H1 (cell line): Measurements from ENCODE around the gene EEF1G. TPM values are rescaled to one million over a fixed set of nuclear protein-coding genes. Genes with fewer than 3 reads are reported as not detected.
"Not testable (repeated sequence)": the region's sequence is repeated elsewhere in the genome, so short reads cannot be mapped to it uniquely, and the experiment has no call there.

Experiments
- CTCF ChIA-PET: fragments of 300-600 bp; sonication (Branson Sonifier 250); formaldehyde crosslinking; loops from one replicate; lab custom pipeline; 2021; ENCODE audit not compliant: partially characterized antibody; lab: Charles Lee
- POLR2A ChIA-PET: fragments of 300-600 bp; sonication (Branson Sonifier 250); formaldehyde crosslinking; loops from one replicate; lab custom pipeline; 2021; ENCODE audit warnings: inconsistent platforms; ENCODE audit not compliant: partially characterized antibody; lab: Charles Lee
- DNase-seq, 2 experiments: peaks; one replicate each; pipeline versions ENCODE4 v3.0.0 to v3.0.0-alpha.2; 2010 to 2022; ENCODE audit warnings: low spot score in 2 of 2, low read depth in 1 of 2, mixed read lengths in 1 of 2
- FAIRE-seq: peaks from 2 replicates; lab custom pipeline; 2011; peaks lifted over from hg19 to GRCh38; lab: Jason Lieb, UNC
- H2AFZ ChIP-seq: 2 replicates; pipeline ENCODE4 v1.8.1; 2012; ENCODE audit warnings: low read length, inconsistent platforms
- H2AK5ac ChIP-seq: 2 replicates; pipeline ENCODE4 v1.6.1; 2013; ENCODE audit warnings: low read depth, low read length
- H2BK120ac ChIP-seq: replicated peaks from 2 replicates; pipeline ENCODE3; 2013; ENCODE audit warnings: low read depth, low read length, inconsistent platforms
- H2BK12ac ChIP-seq: 2 replicates; pipeline ENCODE4 v1.6.1; 2013; ENCODE audit warnings: low read depth, low read length
- H2BK15ac ChIP-seq: 2 replicates; pipeline ENCODE4 v1.6.1; 2013; ENCODE audit warnings: low read length
- H2BK20ac ChIP-seq: 2 replicates; pipeline ENCODE4 v1.6.1; 2013; ENCODE audit warnings: low read length
- H2BK5ac ChIP-seq: 2 replicates; pipeline ENCODE4 v1.6.1; 2013; ENCODE audit warnings: low read depth, low read length
- H3K14ac ChIP-seq: 2 replicates; pipeline ENCODE4 v1.6.1; 2013; ENCODE audit warnings: inconsistent platforms; ENCODE audit not compliant: insufficient read length
- H3K18ac ChIP-seq: 2 replicates; pipeline ENCODE4 v1.6.1; 2013; ENCODE audit warnings: low read length; ENCODE audit errors: extremely low read depth
- H3K23ac ChIP-seq: 2 replicates; pipeline ENCODE4 v1.6.1; 2013; ENCODE audit warnings: inconsistent platforms; ENCODE audit not compliant: insufficient read length
- H3K23me2 ChIP-seq: 2 replicates; pipeline ENCODE4 v1.6.1; 2013; ENCODE audit warnings: low read depth, low read length
- H3K27ac ChIP-seq: 2 replicates; pipeline ENCODE4 v1.6.1; 2011; ENCODE audit warnings: low read depth, low read length, inconsistent platforms
- H3K27me3 ChIP-seq, 4 experiments: replicated peaks in 1 of 4; 1 replicate in 1 of 4; 2 replicates in 3 of 4; pipeline versions ENCODE4 v1.6.1 to v1.8.1; 2011 to 2013; ENCODE audit warnings: low read length in 3 of 4, mild to moderate bottlenecking in 3 of 4, inconsistent platforms in 2 of 4, mixed read lengths in 2 of 4, moderate library complexity in 1 of 4; ENCODE audit not compliant: control insufficient read depth in 3 of 4, insufficient read depth in 3 of 4; ENCODE audit errors: extremely low read depth in 1 of 4
- H3K36me3 ChIP-seq, 4 experiments: 2 replicates each; pipeline versions ENCODE4 v1.6.1 to v1.8.1; 2011 to 2013; ENCODE audit warnings: mild to moderate bottlenecking in 4 of 4, low read length in 3 of 4, moderate library complexity in 2 of 4, control low read depth in 1 of 4, inconsistent platforms in 1 of 4; ENCODE audit not compliant: insufficient read depth in 4 of 4, control insufficient read depth in 2 of 4
- H3K4ac ChIP-seq: replicated peaks from 2 replicates; pipeline ENCODE3; 2013; ENCODE audit warnings: low read length, low read depth, mixed read lengths, inconsistent platforms; ENCODE audit not compliant: insufficient read length
- H3K4me1 ChIP-seq, 4 experiments: replicated peaks in 1 of 4; 1 replicate in 1 of 4; 2 replicates in 3 of 4; pipeline versions ENCODE4 v1.6.1 to v1.8.1; 2011 to 2013; ENCODE audit warnings: low read length in 3 of 4, inconsistent platforms in 2 of 4, mixed read lengths in 1 of 4; ENCODE audit not compliant: insufficient read depth in 4 of 4, control insufficient read depth in 3 of 4
- H3K4me2 ChIP-seq, 2 experiments: 2 replicates each; pipeline versions ENCODE4 v1.6.1 to v1.8.1; 2011 to 2013; ENCODE audit warnings: low read depth in 2 of 2, low read length in 2 of 2, control low read depth in 1 of 2, inconsistent platforms in 1 of 2, mild to moderate bottlenecking in 1 of 2; ENCODE audit not compliant: insufficient read depth in 1 of 2
- H3K4me3 ChIP-seq, 4 experiments: fragments of 200-600, 300-600 bp in 1 of 4; sonication (generic), shearing (Covaris generic), sonication (Bioruptor Twin) in 1 of 4; 2 replicates each; pipeline versions ENCODE4 v1.5.1 to v1.8.1; 2011 to 2016; ENCODE audit warnings: low read length in 4 of 4, low read depth in 3 of 4, control low read depth in 2 of 4, inconsistent platforms in 2 of 4, mild to moderate bottlenecking in 2 of 4, mixed read lengths in 1 of 4, moderate library complexity in 1 of 4; ENCODE audit not compliant: insufficient read depth in 2 of 4; ENCODE audit errors: extremely low read depth in 1 of 4
- H3K56ac ChIP-seq: replicated peaks from 2 replicates; pipeline ENCODE3; 2013; ENCODE audit warnings: low read depth, mild to moderate bottlenecking, mixed read lengths, low read length, inconsistent platforms; ENCODE audit not compliant: insufficient read length
- H3K79me1 ChIP-seq: 2 replicates; pipeline ENCODE4 v1.6.1; 2013; ENCODE audit warnings: low read depth, low read length, control low read depth
- H3K79me2 ChIP-seq, 2 experiments: 2 replicates each; pipeline versions ENCODE4 v1.6.1 to v1.8.1; 2012 to 2013; ENCODE audit warnings: low read length in 2 of 2, mild to moderate bottlenecking in 2 of 2, inconsistent platforms in 1 of 2; ENCODE audit not compliant: insufficient read depth in 2 of 2, control insufficient read depth in 1 of 2
- H3K9ac ChIP-seq, 4 experiments: replicated peaks in 1 of 4; 1 replicate in 1 of 4; 2 replicates in 3 of 4; pipeline versions ENCODE4 v1.6.1 to v1.8.1; 2011 to 2013; ENCODE audit warnings: low read depth in 3 of 4, low read length in 3 of 4, control low read depth in 2 of 4, mild to moderate bottlenecking in 2 of 4, moderate library complexity in 2 of 4, inconsistent platforms in 1 of 4; ENCODE audit errors: extremely low read depth in 1 of 4
- H3K9me3 ChIP-seq, 2 experiments: 2 replicates each; pipeline versions ENCODE4 v1.6.1 to v1.8.1; 2012 to 2013; ENCODE audit warnings: mild to moderate bottlenecking in 2 of 2, moderate library complexity in 2 of 2, control low read depth in 1 of 2, inconsistent platforms in 1 of 2, low read depth in 1 of 2, low read length in 1 of 2, mixed read lengths in 1 of 2; ENCODE audit not compliant: insufficient read depth in 2 of 2
- H4K20me1 ChIP-seq, 2 experiments: replicated peaks in 1 of 2; 2 replicates each; pipeline versions ENCODE3 to v1.8.1; 2011 to 2013; ENCODE audit warnings: inconsistent platforms in 2 of 2, low read length in 2 of 2, mild to moderate bottlenecking in 1 of 2; ENCODE audit not compliant: insufficient read depth in 2 of 2, control insufficient read depth in 1 of 2
- H4K5ac ChIP-seq: 2 replicates; pipeline ENCODE4 v1.6.1; 2013; ENCODE audit warnings: low read length, low read depth, mixed read lengths, inconsistent platforms; ENCODE audit not compliant: insufficient read length
- H4K8ac ChIP-seq: 2 replicates; pipeline ENCODE4 v1.8.0; 2013; ENCODE audit warnings: mild to moderate bottlenecking, moderate library complexity, low read length, inconsistent platforms; ENCODE audit not compliant: insufficient read depth; ENCODE audit errors: extremely low read depth
- H4K91ac ChIP-seq: replicated peaks from 2 replicates; pipeline ENCODE3; 2013; ENCODE audit warnings: low read length, mixed read lengths, inconsistent platforms; ENCODE audit not compliant: insufficient read length
- WGBS, 2 experiments: shearing (Covaris generic) in 1 of 2; methylation state at CpG; one replicate each; pipeline versions ENCODE4 v1.1.6 to v1.1.7; 2013 to 2015; ENCODE audit warnings: low lambda C conversion rate in 2 of 2, mixed read lengths in 2 of 2, inconsistent platforms in 1 of 2, low coverage in 1 of 2, missing lambda C conversion rate in 1 of 2; ENCODE audit not compliant: insufficient replicate concordance in 2 of 2, insufficient coverage in 1 of 2, insufficient read length in 1 of 2; ENCODE audit errors: extremely low coverage in 1 of 2, missing lambda C conversion rate in 1 of 2; 5-methylcytosine and 5-hydroxymethylcytosine counted together
- polyA plus RNA-seq, 7 experiments: library from polyadenylated mRNA; depleted of rRNA in 3 of 7; stranded (reverse) in 5 of 7; unstranded in 2 of 7; fragments of >200 nt in 5 of 7; fragments of 200-250 nt in 2 of 7; gene quantifications; 1 replicate in 5 of 7; 2 replicates in 1 of 7; 4 replicates in 1 of 7; pipeline versions ENCODE4 v1.2.1 to v1.2.3, GENCODE V29; 2011 to 2013; ENCODE audit warnings: missing spikeins in 2 of 7, mixed read lengths in 2 of 7
- total RNA-seq: library from RNA; stranded (reverse); fragmentation: NEBNext Ultra II Directional; extraction: Animal tissue kit (Norgen Biotek cat#: 25700); gene quantifications from 2 replicates; pipeline ENCODE4 v1.2.1, GENCODE V29; 2021

The EEF1G gene
- total and polyA plus RNA-seq, 2 of the 8 experiments (the other 6 are each of a cell fraction or from before 2014, with no cell fraction given) = 1,627 to 1,996 TPM

DNA sequence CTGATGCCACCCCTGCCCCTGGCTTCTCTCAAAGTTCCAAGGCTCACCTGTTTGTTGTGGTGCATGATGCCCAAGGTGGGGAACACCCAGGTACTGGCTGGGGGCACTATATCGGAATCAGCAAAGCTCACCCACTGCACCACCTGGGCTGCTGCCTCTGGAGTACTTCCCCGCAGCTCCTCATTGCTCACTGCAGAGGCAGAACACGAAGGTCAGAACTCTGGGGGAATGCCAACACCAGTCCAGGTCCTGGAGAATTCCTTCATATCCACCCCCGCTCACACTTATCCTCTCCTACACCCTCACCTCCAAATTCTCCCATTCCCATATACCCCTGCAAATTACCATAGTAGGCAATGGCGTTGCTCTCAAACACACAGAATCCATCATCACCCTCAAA, 2.2 kb downstream of the EEF1G start:
- H3K23ac ChIP-seq, H3K14ac ChIP-seq, H2BK12ac ChIP-seq, H3K9ac ChIP-seq, H4K8ac ChIP-seq, H3K18ac ChIP-seq, H3K56ac ChIP-seq, DNase-seq, H3K9me3 ChIP-seq, FAIRE-seq, H2AFZ ChIP-seq, H2BK5ac ChIP-seq, H2BK20ac ChIP-seq, H3K4ac ChIP-seq, H3K27me3 ChIP-seq, H2AK5ac ChIP-seq, H2BK120ac ChIP-seq, H4K91ac ChIP-seq, H3K27ac ChIP-seq, H4K5ac ChIP-seq, H2BK15ac ChIP-seq, H3K79me1 ChIP-seq: not testable (repeated sequence)
- peaks cover 13% of the 10 kb centered on the region for H3K23me2 ChIP-seq
- H3K36me3 ChIP-seq = peaks cover 35 to 67% (median 54%) of the 10 kb centered on the region in 4 experiments
- peak overlapping the region in 1 of 4 experiments; percentile 90; a peak in 2 of 8 replicates for H3K4me3 ChIP-seq
- ChIA-PET CTCF (interaction anchor here (0.5 to 4.5 kb wide), 4 partner anchors 12 to 602 kb away, joined by 3 to 22 read pairs (median 6); no protein-coding TSS in a partner anchor), POLR2A (interaction anchor here (0.8 to 20.7 kb wide), 4 partner anchors 14 to 147 kb away, joined by 3 to 336 read pairs (median 86); partner anchors contain the start of gene TUT1)
- H3K4me2 ChIP-seq = peak overlapping the region; percentile 73 to 85; a peak in 1 of 4 replicates
- WGBS, 2 experiments = 95 to 100% methylated on average over 1 to 5 of the region's 5 CpGs
- H3K4me1 ChIP-seq = peaks cover 0 to 11% (median 7%) of the 10 kb centered on the region in 4 experiments; a peak in 4 of 7 replicates
- H4K20me1 ChIP-seq = peaks cover 4 to 24% of the 10 kb centered on the region in 2 experiments
- peaks cover 0 to 55% of the 10 kb centered on the region in 2 experiments for H3K79me2 ChIP-seq
